Stimulated activated CD8-positive, alpha-beta memory T cell treated with anti-CD3 and anti-CD28 coated beads, Interleukin-12 subunit alpha, Interleukin-12 subunit beta, amount 100 ng/mL, for 1 hour (primary cell): Measurements from ENCODE around the gene PSME2.
A peak's percentile ranks its signal among the peaks of the same experiment; 100 is the strongest.

ENCODE experiments used
- DNase-seq: peaks from one replicate; pipeline ENCODE4 v3.0.0-alpha.2; 2020; ENCODE audit warnings: low read depth

Gene PSME2

DNA sequence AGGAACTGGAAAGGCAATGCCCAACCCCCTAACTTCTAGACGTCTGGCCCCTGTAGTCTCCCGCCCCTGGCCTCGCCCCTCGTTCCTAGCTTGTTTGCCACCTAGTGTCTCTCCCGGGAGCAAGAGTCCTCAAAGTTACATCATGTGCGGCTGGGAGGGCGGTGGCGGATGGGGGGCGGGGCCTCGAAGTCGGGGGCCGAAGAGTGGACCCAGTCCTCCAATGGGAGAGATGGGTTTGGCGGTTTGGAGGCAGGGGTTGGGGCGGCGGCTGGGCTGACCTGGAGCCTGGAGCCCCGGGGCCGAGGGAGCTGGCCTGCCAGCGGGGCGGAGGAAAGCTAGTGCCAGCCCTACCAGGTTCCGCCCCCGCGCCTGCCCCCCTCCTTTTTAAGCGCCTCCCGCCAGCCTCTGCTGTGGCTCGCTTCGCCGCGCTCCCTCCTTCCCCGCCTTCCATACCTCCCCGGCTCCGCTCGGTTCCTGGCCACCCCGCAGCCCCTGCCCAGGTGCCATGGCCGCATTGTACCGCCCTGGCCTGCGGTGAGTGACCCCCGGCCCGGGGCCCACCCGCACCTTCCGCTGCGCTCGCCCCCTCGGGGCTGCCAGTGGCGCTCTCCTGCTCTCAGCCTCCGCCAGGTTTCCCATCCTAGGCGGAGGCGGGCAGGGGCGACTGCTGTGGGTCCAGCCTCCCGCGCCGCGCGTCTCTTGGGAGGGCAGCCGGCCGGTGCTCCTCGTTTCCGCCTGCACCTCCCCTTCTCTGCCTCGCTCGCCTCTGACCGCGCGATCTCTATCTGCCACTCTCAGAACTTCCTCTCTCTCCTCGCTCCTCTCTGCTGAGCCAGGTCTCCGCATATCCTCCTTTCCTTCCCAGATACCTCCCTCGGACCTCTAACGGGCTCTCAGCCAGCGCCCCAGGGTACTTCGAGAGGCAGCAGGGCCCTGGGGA, 52.2 kb downstream of the PSME2 start, which contains the start of gene PCK2:
Gene PCK2 (plus strand): TSS at position 411 of the 940 bp plus-strand sequence. CDS start 95 bp downstream, at position 506.
- DNase-seq, result peak; percentile 50
